Ishikawa (cell line): ENCODE measurements around the gene TIE1.

Experiments used
- CEBPB ChIP-seq: IDR thresholded peaks from 2 replicates; pipeline ENCODE4 v1.6.1; 2012
- CREB1 ChIP-seq: IDR thresholded peaks from 2 replicates; pipeline ENCODE4 v1.6.1; 2012; ENCODE audit warnings: low read depth
- EGR1 ChIP-seq: IDR thresholded peaks from 2 replicates; pipeline ENCODE4 v1.6.1; 2012
- EP300 ChIP-seq: IDR thresholded peaks from 2 replicates; pipeline ENCODE4 v1.6.1; 2012; ENCODE audit warnings: borderline replicate concordance
- FOXM1 ChIP-seq: IDR thresholded peaks from 2 replicates; pipeline ENCODE4 v1.6.1; 2012; ENCODE audit warnings: low read depth, borderline replicate concordance
- NFIC ChIP-seq: IDR thresholded peaks from 2 replicates; pipeline ENCODE4 v1.6.1; 2012
- RAD21 ChIP-seq: IDR thresholded peaks from 2 replicates; pipeline ENCODE4 v1.6.1; 2012; ENCODE audit warnings: low read depth
- REST ChIP-seq: IDR thresholded peaks from 2 replicates; pipeline ENCODE4 v1.6.1; 2012; ENCODE audit warnings: low read depth, mild to moderate bottlenecking
- TAF1 ChIP-seq: IDR thresholded peaks from 2 replicates; pipeline ENCODE4 v1.6.1; 2012; ENCODE audit warnings: low read depth, mild to moderate bottlenecking
- TCF12 ChIP-seq: IDR thresholded peaks from 2 replicates; pipeline ENCODE4 v1.6.1; 2012; ENCODE audit warnings: low read depth
- TEAD4 ChIP-seq: IDR thresholded peaks from 2 replicates; pipeline ENCODE4 v1.6.1; 2012
- USF1 ChIP-seq: IDR thresholded peaks from 2 replicates; pipeline ENCODE4 v1.6.1; 2012
- YY1 ChIP-seq: IDR thresholded peaks from 2 replicates; pipeline ENCODE4 v1.6.1; 2012; ENCODE audit warnings: low read depth
- ZBTB7A ChIP-seq: IDR thresholded peaks from 2 replicates; pipeline ENCODE4 v1.6.1; 2012; ENCODE audit warnings: low read depth
- TF ChIP-seq, protein P1 (sequence below): IDR thresholded peaks from 2 replicates; pipeline ENCODE4 v1.6.1; 2012

TIE1 gene

GRCh38 chr1:43302201-43302600 lies 1.4 kb downstream of the TIE1 start:
- TF ChIP-seq EGR1 (no peak), REST (no peak), TAF1 (no peak), USF1 (no peak), YY1 (no peak), ZBTB7A (no peak), CEBPB (no peak), CREB1 (no peak), RAD21 (no peak), EP300 (no peak), TEAD4 (no peak)
- TF ChIP-seq, protein P1, sequence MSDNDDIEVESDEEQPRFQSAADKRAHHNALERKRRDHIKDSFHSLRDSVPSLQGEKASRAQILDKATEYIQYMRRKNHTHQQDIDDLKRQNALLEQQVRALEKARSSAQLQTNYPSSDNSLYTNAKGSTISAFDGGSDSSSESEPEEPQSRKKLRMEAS, result no peak

- no peak for TF ChIP-seq CREB1
- TF ChIP-seq, protein P1, result no peak
- TF ChIP-seq TEAD4, result no peak
- no peak for TF ChIP-seq TCF12
- TF ChIP-seq RAD21, result no peak
- TF ChIP-seq FOXM1, result no peak
- no peak for TF ChIP-seq YY1
- TF ChIP-seq NFIC, result no peak
- TF ChIP-seq USF1, result no peak
- TF ChIP-seq TAF1, result no peak
- TF ChIP-seq EP300, result no peak
- TF ChIP-seq EGR1, result no peak
- TF ChIP-seq REST, result no peak
- no peak for TF ChIP-seq ZBTB7A
- TF ChIP-seq CEBPB, result no peak
These were observed 2.1 kb downstream of the TIE1 start for GRCh38 chr1:43302721-43303470.

DNA sequence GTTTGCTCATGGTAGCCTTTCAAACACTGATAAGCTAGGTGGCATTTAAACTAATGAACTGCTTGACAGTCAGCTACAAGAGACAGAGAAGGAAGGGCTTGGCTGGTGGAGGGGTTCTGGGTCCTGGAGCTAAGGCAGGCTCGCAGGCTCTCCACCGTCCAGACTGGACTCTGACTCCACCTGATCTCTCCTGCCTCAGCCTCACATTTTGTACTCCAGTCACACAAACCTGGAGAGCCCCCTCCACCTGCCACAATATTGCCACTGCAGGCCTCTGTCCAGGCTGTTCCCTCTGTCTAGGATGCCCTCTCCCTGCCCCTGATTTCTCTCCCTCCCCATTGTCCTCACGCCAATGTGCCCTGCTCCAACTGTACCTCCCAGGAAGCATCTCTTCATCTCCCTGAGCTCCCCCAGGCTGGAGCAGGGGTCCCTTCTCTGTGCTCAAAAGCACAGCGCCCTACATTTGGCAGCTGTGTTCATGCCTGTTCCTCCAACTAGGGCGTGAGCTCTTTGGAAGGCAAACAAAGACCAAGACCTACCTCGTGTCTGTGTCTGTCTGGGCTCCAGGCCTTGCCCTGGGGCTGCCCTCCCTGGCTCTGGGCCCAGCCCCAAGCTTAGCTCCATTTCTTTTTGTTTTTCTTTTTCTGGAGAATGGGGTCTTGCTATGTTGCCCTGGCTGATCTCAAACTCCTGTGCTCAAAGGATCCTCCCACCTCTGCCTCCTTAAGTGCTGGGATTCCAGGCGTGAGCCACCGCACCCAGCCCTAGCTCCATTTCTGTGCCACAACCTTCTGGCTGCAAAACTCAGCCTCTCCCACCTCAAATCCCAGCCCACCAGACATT lies 2.9 kb downstream of the TIE1 start:
- TF ChIP-seq, protein P1, result no peak
- no peak for TF ChIP-seq EP300
- TF ChIP-seq TCF12, result no peak
- no peak for TF ChIP-seq TAF1
- no peak for TF ChIP-seq FOXM1
- no peak for TF ChIP-seq CEBPB
- no peak for TF ChIP-seq ZBTB7A
- TF ChIP-seq REST, result no peak
- TF ChIP-seq EGR1, result no peak
- no peak for TF ChIP-seq CREB1
- no peak for TF ChIP-seq TEAD4
- TF ChIP-seq RAD21, result no peak
- TF ChIP-seq NFIC, result no peak
- no peak for TF ChIP-seq YY1

GRCh38 chr1:43304314-43304681 lies 3.5 kb downstream of the TIE1 start:
- TF ChIP-seq YY1, result no peak
- no peak for TF ChIP-seq USF1
- TF ChIP-seq NFIC, result no peak
- no peak for TF ChIP-seq EP300
- no peak for TF ChIP-seq CEBPB
- TF ChIP-seq TAF1, result no peak
- TF ChIP-seq TEAD4, result no peak
- no peak for TF ChIP-seq EGR1
- no peak for TF ChIP-seq CREB1
- no peak for TF ChIP-seq TCF12
- TF ChIP-seq RAD21, result no peak
